Activated CD4-positive, alpha-beta memory T cell treated with anti-CD3 and anti-CD28 coated beads, Interleukin-2, amount 10 ng/mL, durations not matched to agents 7 days and 5 days (primary cell): ENCODE results near the gene KCNAB1. TPM values are rescaled to one million over a fixed set of nuclear protein-coding genes. Genes with fewer than 3 reads are reported as not detected.
"Not testable (repeated sequence)": the region's sequence is repeated elsewhere in the genome, so short reads cannot be mapped to it uniquely, and the experiment has no call there.

Source experiments
- CTCF ChIA-PET: fragments of 350-600 bp; sonication (Branson Sonifier 250); formaldehyde crosslinking; loops from one replicate; lab custom pipeline; 2021; ENCODE audit warnings: antibody characterized with exemption, inconsistent platforms; lab: Charles Lee
- POLR2A ChIA-PET: fragments of 350-600 bp; sonication (Branson Sonifier 250); formaldehyde crosslinking; loops from one replicate; lab custom pipeline; 2021; ENCODE audit warnings: antibody characterized with exemption; lab: Charles Lee
- DNase-seq: peaks from one replicate; pipeline ENCODE4 v3.0.0-alpha.2; 2020
- H3K27ac Mint-ChIP-seq: one replicate; pipeline ENCODE4 v1.8.0; 2021; ENCODE audit warnings: mild to moderate bottlenecking, mixed read lengths
- H3K27me3 Mint-ChIP-seq: one replicate; pipeline ENCODE4 v1.8.0; 2021; ENCODE audit warnings: mixed read lengths
- H3K36me3 Mint-ChIP-seq: one replicate; pipeline ENCODE4 v1.8.0; 2021; ENCODE audit warnings: low read depth, mixed read lengths
- H3K4me1 Mint-ChIP-seq: one replicate; pipeline ENCODE4 v1.8.0; 2021; ENCODE audit warnings: mixed read lengths
- H3K4me3 Mint-ChIP-seq: one replicate; pipeline ENCODE4 v1.8.0; 2021; ENCODE audit warnings: mild to moderate bottlenecking, mixed read lengths
- H3K9me3 Mint-ChIP-seq: one replicate; pipeline ENCODE4 v1.8.0; 2021; ENCODE audit warnings: mixed read lengths
- total RNA-seq, 2 experiments: library from RNA; stranded (reverse); gene quantifications; one replicate each; pipeline ENCODE4 v1.2.3, GENCODE V29; 2021

Gene KCNAB1
- total RNA-seq, 2 experiments from 2014 or later: not detected

GRCh38 chr3:156108616-156109015 is 11.8 kb upstream of the KCNAB1 start:
- Mint-ChIP-seq H3K4me1 (no peaks in the 10 kb centered on the region), H3K9me3 (no peaks in the 10 kb centered on the region), H3K4me3 (no peak overlapping the region), H3K27me3 (peaks cover 7% of the 10 kb centered on the region), H3K27ac (no peak overlapping the region), H3K36me3 (no peaks in the 10 kb centered on the region)
- ChIA-PET CTCF (no interaction called here), POLR2A (no interaction called here)
- no peak for DNase-seq

GRCh38 chr3:156109989-156110388 is 10.4 kb upstream of the KCNAB1 start:
- Mint-ChIP-seq H3K9me3 (no peaks in the 10 kb centered on the region), H3K36me3 (no peaks in the 10 kb centered on the region), H3K27ac (no peak overlapping the region), H3K27me3 (peaks cover 14% of the 10 kb centered on the region), H3K4me1 (no peaks in the 10 kb centered on the region), H3K4me3 (no peak overlapping the region)
- CTCF ChIA-PET: no interaction called here
- POLR2A ChIA-PET: no interaction called here
- DNase-seq: no peak

GRCh38 chr3:156126467-156126866 is 6.1 kb downstream of the KCNAB1 start:
- Mint-ChIP-seq H3K36me3 (no peaks in the 10 kb centered on the region), H3K27me3 (peaks cover 26% of the 10 kb centered on the region), H3K27ac (no peak overlapping the region), H3K4me3 (no peak overlapping the region), H3K9me3 (no peaks in the 10 kb centered on the region), H3K4me1 (no peaks in the 10 kb centered on the region)
- DNase-seq: no peak
- CTCF ChIA-PET: interaction anchor here (1.2 kb wide), 1 partner anchor 18 kb away, joined by 5 read pairs; no protein-coding TSS in a partner anchor
- POLR2A ChIA-PET: interaction anchor here (1.1 kb wide), 1 partner anchor 37 kb away, joined by 3 read pairs; no protein-coding TSS in a partner anchor

DNA sequence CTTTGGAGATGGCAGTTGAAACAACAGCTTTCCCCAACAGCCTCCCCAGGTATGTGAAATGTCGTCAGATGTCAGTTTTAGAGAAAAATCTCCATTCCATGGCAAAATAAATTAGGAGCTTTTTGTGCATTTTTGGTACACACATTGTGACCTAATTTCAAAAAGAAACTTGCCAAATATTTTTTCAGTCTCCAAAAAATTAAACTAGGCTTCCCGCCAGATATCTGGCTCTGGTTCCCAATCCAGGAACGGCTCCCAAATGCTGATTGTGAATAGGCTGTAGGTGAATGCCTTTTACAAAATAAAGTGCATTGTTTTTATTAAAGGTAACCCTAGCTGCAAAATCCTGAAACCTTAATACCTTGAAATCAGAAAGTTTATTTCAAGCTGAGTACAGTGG is 10.9 kb downstream of the KCNAB1 start:
- no peak overlapping the region for H3K27ac Mint-ChIP-seq
- POLR2A ChIA-PET: no interaction called here
- CTCF ChIA-PET: no interaction called here
- DNase-seq: no peak
- H3K4me3 Mint-ChIP-seq: no peak overlapping the region
- no peaks in the 10 kb centered on the region for H3K9me3 Mint-ChIP-seq
- peaks cover 41% of the 10 kb centered on the region for H3K27me3 Mint-ChIP-seq
- no peaks in the 10 kb centered on the region for H3K4me1 Mint-ChIP-seq
- no peaks in the 10 kb centered on the region for H3K36me3 Mint-ChIP-seq

GRCh38 chr3:156131799-156132198 is 11.4 kb downstream of the KCNAB1 start:
- Mint-ChIP-seq H3K9me3 (no peaks in the 10 kb centered on the region), H3K4me1 (no peaks in the 10 kb centered on the region), H3K27me3 (peaks cover 43% of the 10 kb centered on the region), H3K4me3 (no peak overlapping the region), H3K36me3 (no peaks in the 10 kb centered on the region), H3K27ac (no peak overlapping the region)
- CTCF ChIA-PET: no interaction called here
- POLR2A ChIA-PET: no interaction called here
- no peak for DNase-seq

DNA sequence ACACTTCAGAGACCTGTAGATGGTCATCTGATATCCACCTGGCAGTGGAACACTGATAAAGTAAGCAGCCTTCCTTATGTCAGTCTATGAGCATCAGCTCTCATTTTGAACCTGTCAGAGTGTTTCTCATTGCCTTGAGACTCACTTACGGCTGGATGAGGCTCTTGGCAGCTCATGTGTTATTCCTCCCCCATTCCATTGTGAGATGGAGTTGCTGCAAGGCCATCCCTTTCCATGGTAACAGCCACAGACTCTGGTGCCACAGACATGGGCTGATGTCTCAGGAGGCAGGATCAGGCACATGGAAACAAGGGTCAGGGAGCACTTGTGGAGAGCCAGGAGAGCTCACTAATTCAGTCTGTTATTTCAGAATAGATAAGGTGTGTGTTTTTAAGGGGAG is 11.9 kb downstream of the KCNAB1 start:
- peaks cover 46% of the 10 kb centered on the region for H3K27me3 Mint-ChIP-seq
- POLR2A ChIA-PET: no interaction called here
- no peak overlapping the region for H3K4me3 Mint-ChIP-seq
- no peaks in the 10 kb centered on the region for H3K9me3 Mint-ChIP-seq
- no peak overlapping the region for H3K27ac Mint-ChIP-seq
- DNase-seq: no peak
- H3K4me1 Mint-ChIP-seq: no peaks in the 10 kb centered on the region
- H3K36me3 Mint-ChIP-seq: no peaks in the 10 kb centered on the region
- CTCF ChIA-PET: interaction anchor here (0.7 to 1.3 kb wide), 2 partner anchors 17 to 381 kb away, joined by 3 read pairs; no protein-coding TSS in a partner anchor

GRCh38 chr3:156133076-156133475 is 12.7 kb downstream of the KCNAB1 start:
- no peaks in the 10 kb centered on the region for H3K9me3 Mint-ChIP-seq
- POLR2A ChIA-PET: no interaction called here
- no peak for DNase-seq
- H3K4me1 Mint-ChIP-seq: no peaks in the 10 kb centered on the region
- no peaks in the 10 kb centered on the region for H3K36me3 Mint-ChIP-seq
- CTCF ChIA-PET: interaction anchor here (1.3 kb wide), 1 partner anchor 16 kb away, joined by 3 read pairs; no protein-coding TSS in a partner anchor
- H3K4me3 Mint-ChIP-seq: no peak overlapping the region
- H3K27ac Mint-ChIP-seq: no peak overlapping the region
- peaks cover 46% of the 10 kb centered on the region for H3K27me3 Mint-ChIP-seq

DNA sequence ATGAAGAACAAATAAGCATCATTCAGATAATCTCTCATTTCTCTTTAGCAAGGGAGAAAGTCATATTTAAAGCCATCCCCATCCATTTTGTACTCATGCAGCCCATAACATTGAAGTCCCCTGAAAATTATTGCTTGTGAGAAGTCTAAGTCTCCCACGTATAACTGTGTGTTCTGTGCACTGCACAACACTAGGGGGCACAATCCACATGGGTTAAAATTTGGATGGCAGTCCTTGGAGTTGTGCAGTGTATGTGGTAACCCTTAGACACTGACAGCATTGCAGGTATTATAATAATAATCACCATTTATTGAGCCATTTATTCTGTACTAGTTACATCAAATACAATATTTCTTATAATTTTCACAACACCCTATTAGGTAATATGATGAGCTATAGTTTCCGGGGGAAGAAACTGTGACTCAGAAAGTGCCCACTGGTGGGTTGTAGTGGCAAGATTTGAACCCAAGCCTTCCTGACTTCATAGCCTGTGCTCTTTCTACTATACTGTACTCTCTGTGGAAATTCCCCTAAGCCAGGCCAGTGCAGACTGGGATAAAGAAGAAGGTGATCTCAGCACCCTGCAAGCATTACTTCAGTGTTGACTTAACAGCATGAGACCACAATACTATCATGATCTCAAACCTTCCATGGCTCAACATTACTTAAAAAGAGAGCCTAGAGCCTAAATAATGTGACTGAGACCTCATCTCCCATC is 15.7 kb downstream of the KCNAB1 start:
- POLR2A ChIA-PET: no interaction called here
- no peak overlapping the region for H3K27ac Mint-ChIP-seq
- H3K4me3 Mint-ChIP-seq: no peak overlapping the region
- CTCF ChIA-PET: no interaction called here
- peaks cover 38% of the 10 kb centered on the region for H3K27me3 Mint-ChIP-seq
- H3K4me1 Mint-ChIP-seq: no peaks in the 10 kb centered on the region
- H3K36me3 Mint-ChIP-seq: no peaks in the 10 kb centered on the region
- peak; percentile 25 for DNase-seq
- no peaks in the 10 kb centered on the region for H3K9me3 Mint-ChIP-seq

- H3K4me1 Mint-ChIP-seq, H3K9me3 Mint-ChIP-seq, H3K27ac Mint-ChIP-seq, POLR2A ChIA-PET, H3K4me3 Mint-ChIP-seq, DNase-seq, H3K36me3 Mint-ChIP-seq: not testable (repeated sequence)
- peaks cover 33% of the 10 kb centered on the region for H3K27me3 Mint-ChIP-seq
- CTCF ChIA-PET: interaction anchor here (1.7 kb wide), 1 partner anchor 14 kb away, joined by 5 read pairs; no protein-coding TSS in a partner anchor
These were observed 17.0 kb downstream of the KCNAB1 start for GRCh38 chr3:156137397-156137796.

- ChIA-PET POLR2A (no interaction called here), CTCF (interaction anchor here (5.4 kb wide), 1 partner anchor 11 kb away, joined by 30 read pairs; no protein-coding TSS in a partner anchor)
- Mint-ChIP-seq H3K27ac (no peak overlapping the region), H3K27me3 (peaks cover 32% of the 10 kb centered on the region), H3K4me1 (no peaks in the 10 kb centered on the region), H3K9me3 (no peaks in the 10 kb centered on the region), H3K36me3 (no peaks in the 10 kb centered on the region), H3K4me3 (no peak overlapping the region)
- DNase-seq: no peak
These were observed 19.7 kb downstream of the KCNAB1 start for GRCh38 chr3:156140001-156140595.

DNA sequence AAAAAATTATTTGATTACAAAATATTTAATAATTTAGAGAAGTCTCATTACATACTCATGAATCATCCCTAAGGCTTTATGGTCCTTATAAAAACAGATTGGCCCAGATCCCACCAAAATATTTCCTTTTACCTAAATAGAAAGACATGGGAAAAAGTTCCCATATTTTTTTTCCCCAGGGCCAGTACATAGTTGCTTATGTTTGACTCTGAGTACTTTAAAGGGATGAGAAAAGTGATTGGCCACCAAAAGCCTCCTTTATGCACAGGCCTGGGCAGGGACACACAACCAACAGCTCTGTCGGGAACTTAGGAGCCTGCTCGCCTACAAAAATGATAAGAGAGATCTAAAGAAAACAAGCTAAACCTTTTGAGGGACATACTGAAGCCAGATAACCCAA is 22.3 kb downstream of the KCNAB1 start:
- Mint-ChIP-seq H3K4me3 (no peak overlapping the region), H3K36me3 (no peaks in the 10 kb centered on the region), H3K9me3 (no peaks in the 10 kb centered on the region), H3K27ac (no peak overlapping the region), H3K27me3 (peaks cover 36% of the 10 kb centered on the region), H3K4me1 (no peaks in the 10 kb centered on the region)
- CTCF ChIA-PET: interaction anchor here (5.4 kb wide), 1 partner anchor 8 kb away, joined by 30 read pairs; no protein-coding TSS in a partner anchor
- POLR2A ChIA-PET: no interaction called here
- DNase-seq: no peak

DNA sequence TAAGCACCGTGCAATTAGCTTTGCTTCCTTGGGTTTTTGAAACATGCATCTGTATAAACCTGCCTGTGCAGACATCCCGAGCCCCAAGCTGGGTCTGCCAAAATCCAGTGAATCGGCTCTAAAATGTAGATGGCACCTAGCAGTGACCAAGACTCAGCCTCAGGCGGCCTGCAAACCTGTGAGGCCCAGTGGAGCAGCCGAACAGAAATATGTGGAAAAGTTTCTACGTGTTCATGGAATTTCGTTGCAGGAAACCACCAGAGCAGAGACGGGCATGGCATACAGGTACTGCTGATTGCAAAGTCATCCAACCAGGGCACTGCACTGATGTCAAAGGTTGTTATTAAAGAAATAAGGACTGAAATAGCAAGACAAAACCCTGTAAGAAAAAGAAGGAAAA is 22.8 kb downstream of the KCNAB1 start:
- Mint-ChIP-seq H3K27ac (no peak overlapping the region), H3K9me3 (no peaks in the 10 kb centered on the region), H3K4me3 (no peak overlapping the region), H3K4me1 (no peaks in the 10 kb centered on the region), H3K36me3 (no peaks in the 10 kb centered on the region), H3K27me3 (peaks cover 33% of the 10 kb centered on the region)
- CTCF ChIA-PET: interaction anchor here (1.8 to 5.4 kb wide), 2 partner anchors 8 to 16 kb away, joined by 5 to 30 read pairs; no protein-coding TSS in a partner anchor
- POLR2A ChIA-PET: no interaction called here
- no peak for DNase-seq

GRCh38 chr3:156144060-156144459 is 23.7 kb downstream of the KCNAB1 start:
- ChIA-PET CTCF (interaction anchor here (1.8 to 5.4 kb wide), 2 partner anchors 7 to 17 kb away, joined by 5 to 30 read pairs; no protein-coding TSS in a partner anchor), POLR2A (no interaction called here)
- H3K27me3 Mint-ChIP-seq: peaks cover 33% of the 10 kb centered on the region

More at GRCh38 chr3:156144060-156144459, 23.7 kb downstream of the KCNAB1 start:
- Mint-ChIP-seq H3K27ac (no peak overlapping the region), H3K9me3 (no peaks in the 10 kb centered on the region), H3K4me3 (no peak overlapping the region), H3K36me3 (no peaks in the 10 kb centered on the region), H3K4me1 (peaks cover 3% of the 10 kb centered on the region)
- DNase-seq: no peak
